Duodenal mucosa (tissue), 2 donors: Measurements from ENCODE around the gene OR5M8.

ENCODE experiments used
- H3K27ac ChIP-seq: one replicate; pipeline ENCODE4 v1.7.0; 2013; ENCODE audit warnings: low read depth, low read length
- H3K27me3 ChIP-seq, 2 donors: one replicate each; pipeline ENCODE4 v1.7.0; 2013; ENCODE audit warnings: low read length in 2 of 2, control low read depth in 1 of 2; ENCODE audit not compliant: insufficient read depth in 2 of 2, control insufficient read depth in 1 of 2
- H3K36me3 ChIP-seq, 2 donors: one replicate each; pipeline ENCODE4 v1.7.0; 2013; ENCODE audit warnings: low read length in 2 of 2, control low read depth in 1 of 2; ENCODE audit not compliant: insufficient read depth in 2 of 2, control insufficient read depth in 1 of 2
- H3K4me1 ChIP-seq, 2 donors: one replicate each; pipeline ENCODE4 v1.7.0; 2013; ENCODE audit warnings: low read length in 2 of 2, control low read depth in 1 of 2; ENCODE audit not compliant: insufficient read depth in 2 of 2, control insufficient read depth in 1 of 2
- H3K4me3 ChIP-seq, 2 donors: one replicate each; pipeline ENCODE4 v1.7.0; 2013; ENCODE audit warnings: low read length in 2 of 2, low read depth in 1 of 2
- H3K9ac ChIP-seq, 2 donors: one replicate each; pipeline ENCODE4 v1.7.0; 2013; ENCODE audit warnings: low read length in 2 of 2, low read depth in 1 of 2
- H3K9me3 ChIP-seq, 2 donors: one replicate each; pipeline ENCODE4 v1.7.0; 2013; ENCODE audit warnings: low read length in 2 of 2, control low read depth in 1 of 2; ENCODE audit not compliant: control insufficient read depth in 1 of 2

OR5M8 gene

DNA sequence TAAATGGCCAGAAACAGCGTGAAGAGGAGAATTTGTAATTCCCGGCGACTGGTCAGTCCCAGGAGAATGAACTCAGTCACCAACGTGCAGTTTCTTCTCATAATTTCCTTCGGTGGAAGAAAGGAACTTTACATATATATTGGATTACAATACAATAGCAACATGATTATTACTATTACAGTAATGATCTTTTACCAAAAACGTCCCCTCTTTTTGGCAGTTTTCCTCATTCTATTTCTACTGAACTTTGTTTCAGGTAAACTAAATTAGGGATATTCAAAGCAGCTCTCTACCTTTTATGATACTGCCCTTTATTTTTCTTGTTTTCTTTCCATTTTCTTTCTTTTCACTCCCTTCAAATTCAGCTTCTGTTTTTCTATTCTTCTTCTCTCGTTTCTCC is at the start of gene OR5M8:
TSS of gene OR5M8 (minus strand) at position 101 of the 400 bp plus-strand sequence. CDS start at position 101, 0 bp downstream.
- Histone ChIP-seq H3K4me3 (no peak within 1 kb of the TSS), H3K4me1 (no peaks in the 10 kb centered on the region), H3K27ac (no peak within 1 kb of the TSS), H3K36me3 (no peaks in the 10 kb centered on the region), H3K9me3 (peaks cover 8 to 10% of the 10 kb centered on the region in 2 donors), H3K9ac (no peak within 1 kb of the TSS), H3K27me3 (no peaks in the 10 kb centered on the region)

DNA sequence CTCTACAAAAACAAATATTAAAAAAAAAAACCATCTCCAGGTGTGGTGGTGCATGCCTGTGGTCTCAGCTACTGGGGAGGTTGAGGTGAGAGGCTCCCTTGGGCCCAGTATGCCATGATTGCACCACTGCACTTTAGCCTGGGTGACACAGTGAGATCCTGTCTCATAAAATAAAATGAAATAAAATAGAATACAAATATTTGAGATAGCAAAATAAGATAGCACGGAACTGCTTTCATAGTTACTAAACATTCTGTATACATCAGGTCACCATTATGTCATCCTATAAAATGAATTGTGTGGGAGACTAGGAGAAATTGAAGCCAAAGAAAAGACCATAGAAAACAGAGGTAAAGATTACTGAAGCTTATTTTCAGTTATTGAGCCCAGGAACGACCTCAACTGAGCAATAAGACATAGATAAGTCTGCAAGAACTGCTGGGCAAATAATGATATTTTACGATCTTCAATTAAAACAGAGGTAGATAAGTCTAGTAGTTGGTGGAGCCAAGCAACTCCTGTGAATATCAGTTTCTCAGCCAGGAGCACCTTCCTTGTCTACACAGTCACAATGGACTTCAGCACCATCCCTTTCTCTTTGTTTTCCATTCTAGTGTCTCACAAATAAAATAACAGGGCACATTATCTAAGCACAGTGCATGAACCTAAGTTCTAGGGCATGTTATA is 42.0 kb upstream of the OR5M8 start:
- Histone ChIP-seq H3K27me3 (no peaks in the 10 kb centered on the region), H3K9ac (no peak overlapping the region), H3K36me3 (no peaks in the 10 kb centered on the region), H3K4me1 (no peaks in the 10 kb centered on the region), H3K4me3 (no peak overlapping the region), H3K9me3 (no peaks in the 10 kb centered on the region), H3K27ac (no peak overlapping the region)

DNA sequence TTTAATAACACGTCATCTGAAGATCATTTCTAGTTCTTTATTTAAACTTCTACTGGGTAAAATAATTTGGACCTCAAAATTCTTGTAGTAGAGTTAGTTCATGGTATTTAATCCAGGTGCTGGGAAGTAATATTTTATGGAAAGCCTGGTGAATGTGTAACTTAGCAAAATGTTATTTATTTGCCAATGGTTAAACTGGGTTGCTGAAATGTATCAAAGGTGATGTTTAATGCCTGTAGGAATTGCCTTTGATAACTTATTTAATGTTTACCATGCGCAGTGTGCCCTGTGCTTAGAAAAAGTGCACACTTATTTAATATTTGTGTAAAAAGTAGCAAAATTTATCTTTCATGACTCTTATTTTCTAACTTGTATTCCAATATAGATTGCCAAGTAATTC is 40.7 kb upstream of the OR5M8 start:
- Histone ChIP-seq H3K4me1 (no peaks in the 10 kb centered on the region), H3K4me3 (no peak overlapping the region), H3K9me3 (no peaks in the 10 kb centered on the region), H3K27me3 (no peaks in the 10 kb centered on the region), H3K36me3 (no peaks in the 10 kb centered on the region), H3K9ac (no peak overlapping the region), H3K27ac (no peak overlapping the region)

DNA sequence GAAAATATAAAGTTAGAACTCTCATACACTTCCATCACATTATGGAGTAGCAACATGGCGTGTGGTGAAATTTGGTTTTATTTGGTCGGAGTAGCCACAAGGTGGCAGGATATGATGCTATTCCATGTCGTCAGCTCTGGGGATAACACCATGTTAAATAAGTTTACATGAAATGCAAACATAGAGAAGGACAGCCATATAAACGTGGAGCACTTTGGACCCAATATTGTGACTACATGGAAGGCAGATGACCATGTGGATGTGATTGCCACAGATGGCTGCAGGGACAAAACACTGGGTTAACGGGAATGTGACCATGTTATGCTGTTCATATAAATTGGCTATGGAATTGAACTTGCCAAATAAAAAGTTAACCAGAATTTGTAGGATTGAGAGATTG is 30.8 kb upstream of the OR5M8 start:
- Histone ChIP-seq H3K36me3 (no peaks in the 10 kb centered on the region), H3K27ac (no peak overlapping the region), H3K4me3 (no peak overlapping the region), H3K9ac (no peak overlapping the region), H3K27me3 (no peaks in the 10 kb centered on the region), H3K4me1 (no peaks in the 10 kb centered on the region), H3K9me3 (peaks cover 0 to 3% of the 10 kb centered on the region in 2 donors)

DNA sequence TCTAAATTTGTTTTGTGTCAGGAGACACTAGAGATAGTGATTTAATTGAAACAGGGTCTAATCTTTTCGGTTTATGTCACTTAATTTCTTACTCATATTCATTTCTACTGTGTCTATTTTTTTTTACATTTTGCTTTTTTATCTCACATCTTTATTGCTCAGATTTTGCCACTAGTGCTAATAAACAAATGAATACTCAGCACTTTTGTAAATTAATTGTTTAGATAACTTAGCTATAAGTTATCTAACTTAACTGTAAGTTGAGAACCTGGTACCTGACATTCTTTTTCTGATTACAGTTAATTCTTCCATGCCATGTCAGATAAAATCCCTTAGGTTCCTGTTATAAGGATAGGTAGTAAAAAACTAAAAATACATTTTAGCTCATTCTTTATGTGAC is 22.1 kb upstream of the OR5M8 start:
- Histone ChIP-seq H3K36me3 (no peaks in the 10 kb centered on the region), H3K9ac (no peak overlapping the region), H3K4me1 (no peaks in the 10 kb centered on the region), H3K27me3 (no peaks in the 10 kb centered on the region), H3K9me3 (peaks cover 3 to 5% of the 10 kb centered on the region in 2 donors), H3K4me3 (no peak overlapping the region), H3K27ac (no peak overlapping the region)

DNA sequence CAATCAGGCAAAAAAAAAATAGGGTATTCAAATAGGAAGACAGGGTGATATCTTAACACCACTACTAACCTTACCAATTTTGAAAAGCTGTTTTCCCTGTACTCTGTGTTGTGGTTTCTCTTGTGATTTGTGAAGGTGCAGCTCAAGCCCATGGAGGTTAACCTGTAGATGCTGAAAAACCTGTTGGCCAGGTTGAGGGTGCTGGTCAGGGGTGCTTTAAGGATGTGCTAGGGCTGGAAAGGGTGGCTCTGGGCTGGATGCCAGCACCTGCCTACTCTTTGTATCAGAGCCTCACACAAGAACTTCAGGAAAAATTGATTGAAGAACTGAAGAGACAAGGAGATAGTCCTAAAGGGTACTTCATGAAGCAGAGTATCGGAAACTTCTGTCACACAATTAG is 18.3 kb upstream of the OR5M8 start:
- Histone ChIP-seq H3K36me3 (no peaks in the 10 kb centered on the region), H3K9me3 (peaks cover 0 to 2% of the 10 kb centered on the region in 2 donors), H3K27ac (no peak overlapping the region), H3K4me3 (no peak overlapping the region), H3K4me1 (no peaks in the 10 kb centered on the region), H3K27me3 (no peaks in the 10 kb centered on the region), H3K9ac (no peak overlapping the region)

DNA sequence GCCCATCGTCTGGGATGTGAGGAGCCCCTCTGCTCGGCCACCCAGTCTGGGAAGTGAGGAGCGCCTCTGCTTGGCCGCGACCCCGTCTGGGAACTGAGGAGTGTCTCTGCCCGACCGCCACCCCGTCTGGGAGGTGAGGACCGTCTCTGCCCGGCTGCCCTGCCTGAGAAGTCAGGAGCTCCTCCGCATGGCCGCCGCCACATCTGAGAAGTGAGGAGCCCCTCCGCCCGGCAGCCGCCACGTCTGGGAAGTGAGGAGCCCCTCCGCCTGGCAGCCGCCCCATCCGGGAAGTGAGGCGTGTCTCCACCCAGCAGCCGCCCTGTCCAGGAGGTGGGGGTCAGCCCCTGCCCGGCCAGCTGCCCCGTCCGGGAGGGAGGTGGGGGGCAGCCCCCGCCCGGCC is 5.8 kb upstream of the OR5M8 start:
- Histone ChIP-seq H3K27me3 (no peaks in the 10 kb centered on the region), H3K4me1 (no peaks in the 10 kb centered on the region), H3K4me3 (no peak overlapping the region), H3K9me3 (peaks cover 3 to 19% of the 10 kb centered on the region in 2 donors), H3K9ac (no peak overlapping the region), H3K27ac (no peak overlapping the region), H3K36me3 (no peaks in the 10 kb centered on the region)

DNA sequence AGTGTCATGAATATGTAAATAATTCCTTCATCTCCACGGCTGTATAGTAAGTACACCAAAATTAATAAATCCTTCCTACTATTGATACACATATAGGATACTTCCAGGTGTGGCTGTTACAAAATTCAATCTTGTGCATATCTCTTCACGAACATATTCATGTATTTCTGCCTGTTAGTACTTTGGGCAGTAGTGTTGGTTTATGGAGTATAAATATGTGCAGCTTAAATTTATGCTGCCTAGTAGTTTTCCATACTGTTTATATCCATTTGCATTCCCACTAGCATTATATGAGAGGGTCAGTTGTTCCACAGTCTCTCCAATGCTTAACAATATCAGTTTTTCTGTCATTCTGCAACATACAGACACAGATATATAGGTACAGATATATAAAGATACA is 3.9 kb upstream of the OR5M8 start:
- H3K36me3 ChIP-seq, result no peaks in the 10 kb centered on the region
- H3K27ac ChIP-seq, result no peak overlapping the region
- H3K9ac ChIP-seq, result no peak overlapping the region
- H3K4me3 ChIP-seq, result no peak overlapping the region
- no peaks in the 10 kb centered on the region for H3K27me3 ChIP-seq
- H3K4me1 ChIP-seq, result no peaks in the 10 kb centered on the region
- peaks cover 3 to 19% of the 10 kb centered on the region in 2 donors for H3K9me3 ChIP-seq

DNA sequence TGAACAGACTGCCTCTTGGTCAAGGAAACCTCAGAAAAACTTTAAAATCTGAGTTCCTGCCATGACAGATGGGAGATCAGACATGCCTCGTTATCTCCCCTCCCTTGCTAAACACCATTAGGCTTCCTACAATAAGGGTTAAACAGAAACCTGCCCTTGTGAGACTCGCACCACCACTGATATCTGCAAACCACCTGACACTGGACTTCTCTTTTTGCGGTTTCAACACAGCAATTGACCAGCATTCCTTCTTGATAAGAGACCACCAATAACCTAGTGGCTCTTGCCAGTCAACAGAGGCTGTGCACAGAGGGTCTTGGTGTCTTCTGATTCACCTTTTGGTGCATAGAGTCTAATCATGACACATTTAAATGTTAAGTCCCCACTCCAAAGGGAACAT is 4.4 kb downstream of the OR5M8 start:
- Histone ChIP-seq H3K36me3 (no peaks in the 10 kb centered on the region), H3K4me1 (no peaks in the 10 kb centered on the region), H3K4me3 (no peak overlapping the region), H3K9ac (no peak overlapping the region), H3K27me3 (no peaks in the 10 kb centered on the region), H3K27ac (no peak overlapping the region), H3K9me3 (peaks cover 0 to 10% of the 10 kb centered on the region in 2 donors)

DNA sequence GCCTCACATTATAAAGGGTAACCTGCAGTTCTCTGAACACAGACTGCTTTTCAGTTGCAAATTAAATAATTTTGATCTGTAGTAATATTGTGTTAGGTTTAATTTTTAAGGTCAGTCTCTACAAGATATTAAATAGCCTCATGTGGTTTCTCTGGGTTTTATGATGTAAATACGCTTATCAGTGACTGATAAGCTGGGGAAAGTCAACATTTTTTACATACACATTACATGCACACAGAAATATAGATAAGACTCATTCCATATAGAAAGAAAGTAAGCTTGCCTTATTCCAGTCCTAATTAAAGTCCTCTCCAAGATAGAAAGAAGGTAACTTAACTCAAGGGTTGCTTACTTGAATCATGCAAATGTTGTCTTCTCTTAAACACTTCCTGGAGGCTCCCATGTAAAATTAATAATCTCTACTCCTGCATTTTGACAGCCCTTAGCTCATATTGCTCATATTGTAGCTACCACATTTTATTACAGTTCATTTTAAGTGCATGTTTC is 16.4 kb downstream of the OR5M8 start:
- no peaks in the 10 kb centered on the region for H3K4me1 ChIP-seq
- H3K9me3 ChIP-seq, result no peaks in the 10 kb centered on the region
- no peak overlapping the region for H3K9ac ChIP-seq
- no peak overlapping the region for H3K27ac ChIP-seq
- no peaks in the 10 kb centered on the region for H3K36me3 ChIP-seq
- H3K4me3 ChIP-seq, result no peak overlapping the region
- H3K27me3 ChIP-seq, result no peaks in the 10 kb centered on the region
